GM23338 (cell line): ENCODE results near the gene RYR1. TPM values are rescaled to one million over a fixed set of nuclear protein-coding genes. Genes with fewer than 3 reads are reported as not detected.
A peak's percentile ranks its signal among the peaks of the same experiment; 100 is the strongest.

ENCODE experiments used
- ATAC-seq: fragments of 200-7000 bp; cut with Tn5 transposase; 3 replicates; pipeline ENCODE4 v1.9.1; 2020
- DNase-seq: peaks from one replicate; pipeline ENCODE4 v3.0.0-alpha.2; 2015; ENCODE audit warnings: low spot score
- H2AFZ ChIP-seq: fragments of 200-600 bp; sonication (generic); 2 replicates; pipeline ENCODE4 v1.8.0; 2016; ENCODE audit warnings: antibody characterized with exemption, mild to moderate bottlenecking, moderate library complexity
- H3F3A ChIP-seq: fragments of 200-600 bp; sonication (generic); replicated peaks from 2 replicates; pipeline ENCODE4 v1.8.0; 2017; ENCODE audit warnings: antibody characterized with exemption, mixed run types, low read depth
- H3K27ac ChIP-seq: fragments of 200-600 bp; sonication (generic); 2 replicates; pipeline ENCODE4 v1.6.1; 2016; ENCODE audit warnings: low read depth
- H3K27me3 ChIP-seq: fragments of 200-600 bp; sonication (generic); 2 replicates; pipeline ENCODE4 v1.8.0; 2016; ENCODE audit warnings: mild to moderate bottlenecking, mixed run types, moderate library complexity; ENCODE audit not compliant: insufficient read depth
- H3K36me3 ChIP-seq: fragments of 200-600 bp; sonication (generic); 2 replicates; pipeline ENCODE4 v1.8.0; 2016; ENCODE audit warnings: mild to moderate bottlenecking; ENCODE audit not compliant: insufficient read depth
- H3K4me1 ChIP-seq: fragments of 200-600 bp; sonication (generic); 2 replicates; pipeline ENCODE4 v1.8.0; 2016; ENCODE audit warnings: mild to moderate bottlenecking, moderate library complexity; ENCODE audit not compliant: insufficient read depth
- H3K4me2 ChIP-seq: fragments of 200-600 bp; sonication (generic); 2 replicates; pipeline ENCODE4 v1.7.1; 2017; ENCODE audit warnings: mixed run types
- H3K4me3 ChIP-seq: fragments of 200-600 bp; sonication (generic); 2 replicates; pipeline ENCODE4 v1.6.1; 2016; ENCODE audit warnings: mixed run types
- H3K79me2 ChIP-seq: fragments of 200-600 bp; sonication (generic); replicated peaks from 2 replicates; pipeline ENCODE4 v1.8.0; 2017; ENCODE audit warnings: mild to moderate bottlenecking; ENCODE audit not compliant: insufficient read depth
- H3K9me2 ChIP-seq: fragments of 200-600 bp; sonication (generic); 2 replicates; pipeline ENCODE4 v1.8.0; 2017; ENCODE audit not compliant: insufficient read depth
- H4K20me1 ChIP-seq: fragments of 200-600 bp; sonication (generic); replicated peaks from 2 replicates; pipeline ENCODE4 v1.8.0; 2017; ENCODE audit warnings: mild to moderate bottlenecking; ENCODE audit not compliant: insufficient read depth
- H3K27ac Mint-ChIP-seq: 2 replicates; pipeline ENCODE4 v1.8.0; 2020; ENCODE audit warnings: inconsistent platforms, mild to moderate bottlenecking, moderate library complexity, mixed read lengths
- H3K27me3 Mint-ChIP-seq: 3 replicates; pipeline ENCODE4 v1.8.0; 2022; ENCODE audit warnings: low read depth, mild to moderate bottlenecking, moderate library complexity, mixed read lengths, inconsistent platforms; ENCODE audit not compliant: insufficient read depth, poor library complexity
- H3K36me3 Mint-ChIP-seq: 3 replicates; pipeline ENCODE4 v1.8.0; 2021; ENCODE audit warnings: low read depth, mild to moderate bottlenecking, inconsistent platforms, moderate library complexity, mixed read lengths
- H3K4me1 Mint-ChIP-seq: 3 replicates; pipeline ENCODE4 v1.8.0; 2020; ENCODE audit warnings: mild to moderate bottlenecking, inconsistent platforms, mixed read lengths
- H3K4me3 Mint-ChIP-seq: 3 replicates; pipeline ENCODE4 v1.8.0; 2021; ENCODE audit warnings: moderate library complexity, mild to moderate bottlenecking, inconsistent platforms, mixed read lengths
- H3K9me3 Mint-ChIP-seq: 3 replicates; pipeline ENCODE4 v1.8.0; 2020; ENCODE audit warnings: moderate library complexity, mild to moderate bottlenecking, inconsistent platforms, mixed read lengths
- CREB1 ChIP-seq: fragments of 250-450 bp; sonication (Bioruptor Pico); IDR thresholded peaks from 2 replicates; pipeline ENCODE4 v1.5.0; 2020; ENCODE audit warnings: low read depth, mild to moderate bottlenecking, moderate library complexity
- EZH2 ChIP-seq: fragments of 200-600 bp; sonication (generic); IDR thresholded peaks from one replicate; pipeline ENCODE4 v1.8.0; 2017; ENCODE audit warnings: antibody characterized with exemption, mild to moderate bottlenecking, low read depth; ENCODE audit not compliant: unreplicated experiment
- EZH2phosphoT487 ChIP-seq: fragments of 200-600 bp; sonication (generic); IDR thresholded peaks from one replicate; pipeline ENCODE4 v1.8.1; 2018; ENCODE audit warnings: antibody characterized with exemption; ENCODE audit not compliant: unreplicated experiment
- JUNB ChIP-seq: IDR thresholded peaks from one replicate; pipeline ENCODE4 v1.6.1; 2016; ENCODE audit warnings: antibody characterized with exemption; ENCODE audit not compliant: unreplicated experiment
- NANOG ChIP-seq: IDR thresholded peaks from 2 replicates; pipeline ENCODE4 v1.6.1; 2016; ENCODE audit warnings: antibody characterized with exemption, borderline replicate concordance
- POLR2AphosphoS5 ChIP-seq: IDR thresholded peaks from 2 replicates; pipeline ENCODE4 v1.6.1; 2016; ENCODE audit warnings: antibody characterized with exemption, low read depth
- STAT1 ChIP-seq: IDR thresholded peaks from one replicate; pipeline ENCODE4 v1.6.1; 2016; ENCODE audit warnings: antibody characterized with exemption; ENCODE audit not compliant: unreplicated experiment
- ZNF114 ChIP-seq: fragments of 250-450 bp; sonication (Bioruptor Pico); IDR thresholded peaks from 2 replicates; pipeline ENCODE4 v1.5.0; 2020; ENCODE audit warnings: mild to moderate bottlenecking, moderate library complexity
- ZNF331 ChIP-seq: fragments of 250-450 bp; sonication (Bioruptor Pico); IDR thresholded peaks from 2 replicates; pipeline ENCODE4 v1.5.0; 2020; ENCODE audit warnings: low read depth, mild to moderate bottlenecking, moderate library complexity
- polyA plus RNA-seq: library from polyadenylated mRNA; unstranded; fragments of >200 nt; fragmentation: Nextera tagmentation; extraction: Ambion mirVana; gene quantifications from 2 replicates; pipeline ENCODE4 v1.2.1, GENCODE V29; 2016
- total RNA-seq: library from RNA; depleted of rRNA; stranded (reverse); fragments of >200 nt; shearing (Covaris generic); gene quantifications from 2 replicates; pipeline ENCODE4 v1.2.3, GENCODE V29; 2014
- TF ChIP-seq, protein P1 (sequence below): fragments of 250-450 bp; sonication (Bioruptor Pico); IDR thresholded peaks from 2 replicates; pipeline ENCODE4 v1.5.0; 2020; ENCODE audit warnings: mild to moderate bottlenecking, moderate library complexity
- TF ChIP-seq, protein P2 (sequence below), 2 experiments: fragments of 200-600 bp in 1 of 2; sonication (generic) in 1 of 2; conservative IDR thresholded peaks; 2 replicates each; pipeline versions ENCODE4 v1.5.1 to v1.6.1; 2016 to 2017; ENCODE audit warnings: antibody characterized with exemption in 2 of 2, low read depth in 2 of 2, mild to moderate bottlenecking in 2 of 2, moderate library complexity in 1 of 2
- TF ChIP-seq, protein P3 (sequence below): IDR thresholded peaks from 2 replicates; pipeline ENCODE4 v1.6.1; 2016; ENCODE audit warnings: antibody characterized with exemption
- TF ChIP-seq, protein P4 (sequence below): IDR thresholded peaks from one replicate; pipeline ENCODE4 v1.6.1; 2018; ENCODE audit warnings: antibody characterized with exemption; ENCODE audit not compliant: unreplicated experiment

Gene RYR1
- total and polyA plus RNA-seq, 2 experiments from 2014 or later: 4.0 to 26.7 TPM

DNA sequence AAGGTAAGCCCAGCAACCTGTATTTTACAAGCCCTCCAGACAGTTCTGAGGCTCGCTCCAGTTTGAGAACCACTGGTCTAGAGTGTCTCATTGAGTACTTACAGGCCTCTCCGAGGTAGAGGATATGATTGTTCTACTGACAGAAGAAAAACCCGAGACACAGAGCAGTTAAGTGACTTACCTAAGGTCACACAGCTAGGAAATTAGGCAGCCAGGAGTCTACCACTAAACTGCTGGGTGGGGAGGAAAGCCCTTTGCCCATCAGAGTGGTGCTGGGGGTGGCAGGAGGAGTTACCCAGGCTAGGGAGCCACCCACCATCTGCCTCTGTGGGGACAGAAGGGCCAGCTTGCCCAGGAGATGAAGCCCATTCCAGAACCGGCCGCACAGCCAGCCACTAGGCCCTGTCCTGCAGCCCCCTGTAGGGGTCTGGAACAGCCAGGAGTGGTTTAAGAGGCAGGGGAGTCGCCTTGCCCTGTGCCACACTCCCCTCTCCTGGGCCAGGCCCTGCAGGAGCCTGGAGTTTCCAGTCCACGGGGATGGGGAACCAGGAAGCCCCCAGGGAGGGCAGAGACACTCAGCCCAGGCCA lies 8.2 kb upstream of the RYR1 start:
- no peaks in the 10 kb centered on the region for H4K20me1 ChIP-seq
- no peaks in the 10 kb centered on the region for H3K36me3 Mint-ChIP-seq
- ATAC-seq (peak; percentile 55), DNase-seq (no peak)
- peak overlapping the region; percentile 46 for H3K4me3 ChIP-seq
- peak overlapping the region; percentile 56; the same call in 1 of the 2 replicates for H3K4me2 ChIP-seq
- no peak overlapping the region for H3K27ac ChIP-seq
- H3K9me2 ChIP-seq: no peaks in the 10 kb centered on the region
- TF ChIP-seq, protein P1, sequence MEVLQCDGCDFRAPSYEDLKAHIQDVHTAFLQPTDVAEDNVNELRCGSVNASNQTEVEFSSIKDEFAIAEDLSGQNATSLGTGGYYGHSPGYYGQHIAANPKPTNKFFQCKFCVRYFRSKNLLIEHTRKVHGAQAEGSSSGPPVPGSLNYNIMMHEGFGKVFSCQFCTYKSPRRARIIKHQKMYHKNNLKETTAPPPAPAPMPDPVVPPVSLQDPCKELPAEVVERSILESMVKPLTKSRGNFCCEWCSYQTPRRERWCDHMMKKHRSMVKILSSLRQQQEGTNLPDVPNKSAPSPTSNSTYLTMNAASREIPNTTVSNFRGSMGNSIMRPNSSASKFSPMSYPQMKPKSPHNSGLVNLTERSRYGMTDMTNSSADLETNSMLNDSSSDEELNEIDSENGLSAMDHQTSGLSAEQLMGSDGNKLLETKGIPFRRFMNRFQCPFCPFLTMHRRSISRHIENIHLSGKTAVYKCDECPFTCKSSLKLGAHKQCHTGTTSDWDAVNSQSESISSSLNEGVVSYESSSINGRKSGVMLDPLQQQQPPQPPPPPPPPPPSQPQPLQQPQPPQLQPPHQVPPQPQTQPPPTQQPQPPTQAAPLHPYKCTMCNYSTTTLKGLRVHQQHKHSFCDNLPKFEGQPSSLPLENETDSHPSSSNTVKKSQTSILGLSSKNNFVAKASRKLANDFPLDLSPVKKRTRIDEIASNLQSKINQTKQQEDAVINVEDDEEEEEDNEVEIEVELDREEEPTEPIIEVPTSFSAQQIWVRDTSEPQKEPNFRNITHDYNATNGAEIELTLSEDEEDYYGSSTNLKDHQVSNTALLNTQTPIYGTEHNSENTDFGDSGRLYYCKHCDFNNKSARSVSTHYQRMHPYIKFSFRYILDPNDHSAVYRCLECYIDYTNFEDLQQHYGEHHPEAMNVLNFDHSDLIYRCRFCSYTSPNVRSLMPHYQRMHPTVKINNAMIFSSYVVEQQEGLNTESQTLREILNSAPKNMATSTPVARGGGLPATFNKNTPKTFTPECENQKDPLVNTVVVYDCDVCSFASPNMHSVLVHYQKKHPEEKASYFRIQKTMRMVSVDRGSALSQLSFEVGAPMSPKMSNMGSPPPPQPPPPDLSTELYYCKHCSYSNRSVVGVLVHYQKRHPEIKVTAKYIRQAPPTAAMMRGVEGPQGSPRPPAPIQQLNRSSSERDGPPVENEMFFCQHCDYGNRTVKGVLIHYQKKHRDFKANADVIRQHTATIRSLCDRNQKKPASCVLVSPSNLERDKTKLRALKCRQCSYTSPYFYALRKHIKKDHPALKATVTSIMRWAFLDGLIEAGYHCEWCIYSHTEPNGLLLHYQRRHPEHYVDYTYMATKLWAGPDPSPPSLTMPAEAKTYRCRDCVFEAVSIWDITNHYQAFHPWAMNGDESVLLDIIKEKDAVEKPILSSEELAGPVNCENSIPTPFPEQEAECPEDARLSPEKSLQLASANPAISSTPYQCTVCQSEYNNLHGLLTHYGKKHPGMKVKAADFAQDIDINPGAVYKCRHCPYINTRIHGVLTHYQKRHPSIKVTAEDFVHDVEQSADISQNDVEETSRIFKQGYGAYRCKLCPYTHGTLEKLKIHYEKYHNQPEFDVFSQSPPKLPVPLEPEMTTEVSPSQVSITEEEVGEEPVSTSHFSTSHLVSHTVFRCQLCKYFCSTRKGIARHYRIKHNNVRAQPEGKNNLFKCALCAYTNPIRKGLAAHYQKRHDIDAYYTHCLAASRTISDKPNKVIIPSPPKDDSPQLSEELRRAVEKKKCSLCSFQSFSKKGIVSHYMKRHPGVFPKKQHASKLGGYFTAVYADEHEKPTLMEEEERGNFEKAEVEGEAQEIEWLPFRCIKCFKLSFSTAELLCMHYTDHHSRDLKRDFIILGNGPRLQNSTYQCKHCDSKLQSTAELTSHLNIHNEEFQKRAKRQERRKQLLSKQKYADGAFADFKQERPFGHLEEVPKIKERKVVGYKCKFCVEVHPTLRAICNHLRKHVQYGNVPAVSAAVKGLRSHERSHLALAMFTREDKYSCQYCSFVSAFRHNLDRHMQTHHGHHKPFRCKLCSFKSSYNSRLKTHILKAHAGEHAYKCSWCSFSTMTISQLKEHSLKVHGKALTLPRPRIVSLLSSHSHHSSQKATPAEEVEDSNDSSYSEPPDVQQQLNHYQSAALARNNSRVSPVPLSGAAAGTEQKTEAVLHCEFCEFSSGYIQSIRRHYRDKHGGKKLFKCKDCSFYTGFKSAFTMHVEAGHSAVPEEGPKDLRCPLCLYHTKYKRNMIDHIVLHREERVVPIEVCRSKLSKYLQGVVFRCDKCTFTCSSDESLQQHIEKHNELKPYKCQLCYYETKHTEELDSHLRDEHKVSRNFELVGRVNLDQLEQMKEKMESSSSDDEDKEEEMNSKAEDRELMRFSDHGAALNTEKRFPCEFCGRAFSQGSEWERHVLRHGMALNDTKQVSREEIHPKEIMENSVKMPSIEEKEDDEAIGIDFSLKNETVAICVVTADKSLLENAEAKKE (CRISPR knock-in tag): no peak
- TF ChIP-seq NANOG: no peak
- TF ChIP-seq EZH2: no peak
- TF ChIP-seq ZNF331 (CRISPR knock-in tag): no peak
- TF ChIP-seq, protein P2, sequence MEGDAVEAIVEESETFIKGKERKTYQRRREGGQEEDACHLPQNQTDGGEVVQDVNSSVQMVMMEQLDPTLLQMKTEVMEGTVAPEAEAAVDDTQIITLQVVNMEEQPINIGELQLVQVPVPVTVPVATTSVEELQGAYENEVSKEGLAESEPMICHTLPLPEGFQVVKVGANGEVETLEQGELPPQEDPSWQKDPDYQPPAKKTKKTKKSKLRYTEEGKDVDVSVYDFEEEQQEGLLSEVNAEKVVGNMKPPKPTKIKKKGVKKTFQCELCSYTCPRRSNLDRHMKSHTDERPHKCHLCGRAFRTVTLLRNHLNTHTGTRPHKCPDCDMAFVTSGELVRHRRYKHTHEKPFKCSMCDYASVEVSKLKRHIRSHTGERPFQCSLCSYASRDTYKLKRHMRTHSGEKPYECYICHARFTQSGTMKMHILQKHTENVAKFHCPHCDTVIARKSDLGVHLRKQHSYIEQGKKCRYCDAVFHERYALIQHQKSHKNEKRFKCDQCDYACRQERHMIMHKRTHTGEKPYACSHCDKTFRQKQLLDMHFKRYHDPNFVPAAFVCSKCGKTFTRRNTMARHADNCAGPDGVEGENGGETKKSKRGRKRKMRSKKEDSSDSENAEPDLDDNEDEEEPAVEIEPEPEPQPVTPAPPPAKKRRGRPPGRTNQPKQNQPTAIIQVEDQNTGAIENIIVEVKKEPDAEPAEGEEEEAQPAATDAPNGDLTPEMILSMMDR (conservative IDR thresholded peaks at IDR 0.05; ENCODE audit: low read depth in 2 of 2): no peak
- TF ChIP-seq, protein P3, sequence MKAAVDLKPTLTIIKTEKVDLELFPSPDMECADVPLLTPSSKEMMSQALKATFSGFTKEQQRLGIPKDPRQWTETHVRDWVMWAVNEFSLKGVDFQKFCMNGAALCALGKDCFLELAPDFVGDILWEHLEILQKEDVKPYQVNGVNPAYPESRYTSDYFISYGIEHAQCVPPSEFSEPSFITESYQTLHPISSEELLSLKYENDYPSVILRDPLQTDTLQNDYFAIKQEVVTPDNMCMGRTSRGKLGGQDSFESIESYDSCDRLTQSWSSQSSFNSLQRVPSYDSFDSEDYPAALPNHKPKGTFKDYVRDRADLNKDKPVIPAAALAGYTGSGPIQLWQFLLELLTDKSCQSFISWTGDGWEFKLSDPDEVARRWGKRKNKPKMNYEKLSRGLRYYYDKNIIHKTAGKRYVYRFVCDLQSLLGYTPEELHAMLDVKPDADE: no peak
- no peak for TF ChIP-seq ZNF114 (CRISPR knock-in tag)
- no peak for TF ChIP-seq JUNB
- TF ChIP-seq CREB1 (CRISPR knock-in tag): no peak
- TF ChIP-seq, protein P4, sequence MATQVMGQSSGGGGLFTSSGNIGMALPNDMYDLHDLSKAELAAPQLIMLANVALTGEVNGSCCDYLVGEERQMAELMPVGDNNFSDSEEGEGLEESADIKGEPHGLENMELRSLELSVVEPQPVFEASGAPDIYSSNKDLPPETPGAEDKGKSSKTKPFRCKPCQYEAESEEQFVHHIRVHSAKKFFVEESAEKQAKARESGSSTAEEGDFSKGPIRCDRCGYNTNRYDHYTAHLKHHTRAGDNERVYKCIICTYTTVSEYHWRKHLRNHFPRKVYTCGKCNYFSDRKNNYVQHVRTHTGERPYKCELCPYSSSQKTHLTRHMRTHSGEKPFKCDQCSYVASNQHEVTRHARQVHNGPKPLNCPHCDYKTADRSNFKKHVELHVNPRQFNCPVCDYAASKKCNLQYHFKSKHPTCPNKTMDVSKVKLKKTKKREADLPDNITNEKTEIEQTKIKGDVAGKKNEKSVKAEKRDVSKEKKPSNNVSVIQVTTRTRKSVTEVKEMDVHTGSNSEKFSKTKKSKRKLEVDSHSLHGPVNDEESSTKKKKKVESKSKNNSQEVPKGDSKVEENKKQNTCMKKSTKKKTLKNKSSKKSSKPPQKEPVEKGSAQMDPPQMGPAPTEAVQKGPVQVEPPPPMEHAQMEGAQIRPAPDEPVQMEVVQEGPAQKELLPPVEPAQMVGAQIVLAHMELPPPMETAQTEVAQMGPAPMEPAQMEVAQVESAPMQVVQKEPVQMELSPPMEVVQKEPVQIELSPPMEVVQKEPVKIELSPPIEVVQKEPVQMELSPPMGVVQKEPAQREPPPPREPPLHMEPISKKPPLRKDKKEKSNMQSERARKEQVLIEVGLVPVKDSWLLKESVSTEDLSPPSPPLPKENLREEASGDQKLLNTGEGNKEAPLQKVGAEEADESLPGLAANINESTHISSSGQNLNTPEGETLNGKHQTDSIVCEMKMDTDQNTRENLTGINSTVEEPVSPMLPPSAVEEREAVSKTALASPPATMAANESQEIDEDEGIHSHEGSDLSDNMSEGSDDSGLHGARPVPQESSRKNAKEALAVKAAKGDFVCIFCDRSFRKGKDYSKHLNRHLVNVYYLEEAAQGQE: no peak
- no peak for TF ChIP-seq POLR2AphosphoS5
- TF ChIP-seq STAT1: no peak
- TF ChIP-seq EZH2phosphoT487: no peak
- H3K36me3 ChIP-seq: no peaks in the 10 kb centered on the region
- H2AFZ ChIP-seq: peak overlapping the region; percentile 66
- peak overlapping the region; percentile 43; the same call in 1 of the 3 replicates for H3K4me3 Mint-ChIP-seq
- H3K27ac Mint-ChIP-seq: no peak overlapping the region; the same call in 1 of the 2 replicates
- peaks cover 9% of the 10 kb centered on the region for H3K4me1 Mint-ChIP-seq
- H3F3A ChIP-seq: peaks cover 20% of the 10 kb centered on the region; the same call in 1 of the 2 replicates
- no peaks in the 10 kb centered on the region for H3K9me3 Mint-ChIP-seq
- H3K79me2 ChIP-seq: no peaks in the 10 kb centered on the region
- H3K4me1 ChIP-seq: peaks cover 22% of the 10 kb centered on the region
- H3K27me3 ChIP-seq: no peaks in the 10 kb centered on the region
- peaks cover 14% of the 10 kb centered on the region for H3K27me3 Mint-ChIP-seq
